GM19324 (cell line): ENCODE data around the gene RYR2.

Experiments
- ATAC-seq: cut with Tn5 transposase; IDR thresholded peaks from one replicate; pipeline ENCODE4 v1.9.1; 2021; ENCODE audit warnings: mild to moderate bottlenecking, moderate library complexity; ENCODE audit not compliant: unreplicated experiment, low FRiP score

RYR2 gene

GRCh38 chr1:237183963-237184540 is 142.1 kb downstream of the RYR2 start:
- ATAC-seq, result no peak

- ATAC-seq, result no peak
Observed at GRCh38 chr1:237186675-237187074, 144.7 kb downstream of the RYR2 start.

GRCh38 chr1:237187842-237188241 is 145.9 kb downstream of the RYR2 start:
- ATAC-seq, result no peak

GRCh38 chr1:237191403-237191802 is 149.4 kb downstream of the RYR2 start:
- ATAC-seq, result no peak

- no peak for ATAC-seq
Observed at GRCh38 chr1:237197470-237198425, 155.8 kb downstream of the RYR2 start.

- no peak for ATAC-seq
Observed at GRCh38 chr1:237199026-237199425, 157.0 kb downstream of the RYR2 start.

- no peak for ATAC-seq
Observed at GRCh38 chr1:237201155-237201554, 159.2 kb downstream of the RYR2 start.

GRCh38 chr1:237204841-237205240 is 162.9 kb downstream of the RYR2 start:
- no peak for ATAC-seq

GRCh38 chr1:237205400-237206064 is 163.5 kb downstream of the RYR2 start:
- no peak for ATAC-seq

GRCh38 chr1:237206065-237206414 is 164.1 kb downstream of the RYR2 start:
- ATAC-seq, result no peak

GRCh38 chr1:237211031-237211430 is 169.0 kb downstream of the RYR2 start:
- ATAC-seq, result no peak

- no peak for ATAC-seq
Observed at GRCh38 chr1:237211540-237211939, 169.6 kb downstream of the RYR2 start.

GRCh38 chr1:237219751-237220642 is 178.0 kb downstream of the RYR2 start:
- no peak for ATAC-seq

GRCh38 chr1:237223419-237223818 is 181.4 kb downstream of the RYR2 start:
- ATAC-seq, result no peak

- no peak for ATAC-seq
Observed at GRCh38 chr1:237226177-237226944, 184.4 kb downstream of the RYR2 start.

GRCh38 chr1:237227476-237227875 is 185.5 kb downstream of the RYR2 start:
- ATAC-seq, result no peak

GRCh38 chr1:237228421-237228820 is 186.4 kb downstream of the RYR2 start:
- no peak for ATAC-seq

- no peak for ATAC-seq
Observed at GRCh38 chr1:237229333-237229732, 187.3 kb downstream of the RYR2 start.

GRCh38 chr1:237232501-237232900 is 190.5 kb downstream of the RYR2 start:
- ATAC-seq, result no peak

GRCh38 chr1:237235091-237235490 is 193.1 kb downstream of the RYR2 start:
- ATAC-seq, result no peak
